IPS-NIHi7 (cell line): ENCODE data around the gene KRTAP1-4.
"Not testable (repeated sequence)": the region's sequence is repeated elsewhere in the genome, so short reads cannot be mapped to it uniquely, and the experiment has no call there.

Experiments
- DNase-seq: peaks from one replicate; pipeline ENCODE4 v3.0.0; 2012; ENCODE audit warnings: mixed read lengths; ENCODE audit errors: extremely low spot score

KRTAP1-4 gene

DNA sequence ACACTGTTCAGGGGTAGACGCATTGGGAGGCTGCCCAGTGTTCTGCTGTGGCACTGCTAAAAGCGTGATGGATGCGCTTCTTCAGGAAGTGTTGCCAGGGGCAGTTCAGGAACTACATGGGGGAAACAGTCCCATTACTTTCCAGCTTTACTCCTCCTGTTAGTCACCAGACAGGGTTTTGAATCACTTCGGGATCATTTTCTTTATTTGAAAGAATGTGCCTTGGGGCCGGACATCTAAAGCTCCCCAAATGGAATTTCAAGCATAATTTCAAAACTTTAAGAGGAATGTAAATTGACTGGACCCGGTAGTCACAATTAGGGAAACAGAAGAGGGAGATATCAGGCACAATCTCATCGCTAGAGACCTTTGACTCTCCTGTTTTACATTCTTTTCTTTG lies 18.4 kb upstream of the KRTAP1-4 start:
- no peak for DNase-seq

DNA sequence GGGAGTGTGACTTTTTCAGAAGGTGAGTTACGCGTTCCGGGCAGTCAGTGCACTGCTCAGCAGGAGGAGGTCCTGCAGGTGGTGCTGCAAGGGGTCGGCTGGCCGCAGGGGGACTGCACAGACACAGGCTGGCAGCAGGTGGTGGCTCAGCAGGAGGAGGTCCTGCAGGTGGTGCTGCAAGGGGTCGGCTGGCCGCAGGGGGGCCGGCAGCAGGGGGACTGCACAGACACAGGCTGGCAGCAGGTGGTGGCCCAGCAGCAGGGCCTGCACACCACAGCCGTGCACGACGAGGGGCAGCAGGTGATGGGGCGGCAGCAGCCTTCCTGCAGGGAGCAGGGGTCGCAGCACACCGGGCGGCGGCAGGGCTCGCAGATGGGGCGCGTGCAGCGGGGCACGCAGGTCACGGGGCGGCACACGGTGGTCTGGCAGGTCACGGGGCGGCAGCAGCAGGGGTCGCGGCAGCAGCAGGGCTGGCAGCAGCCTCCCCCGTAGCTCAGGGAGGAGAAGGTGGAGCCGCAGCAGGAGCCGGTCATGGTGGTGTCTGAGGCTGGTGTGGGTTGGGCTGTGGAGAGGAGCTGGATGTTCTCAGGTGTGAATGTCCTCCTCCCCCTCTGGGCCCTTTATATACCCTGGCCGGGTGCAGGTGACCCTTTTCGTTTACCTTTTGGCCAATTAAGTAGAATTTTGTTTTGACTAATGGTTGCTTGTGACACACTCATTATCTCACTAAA lies 16.9 kb upstream of the KRTAP1-4 start, which contains the start of gene KRTAP2-1:
TSS of gene KRTAP2-1 (minus strand) at position 582 of the 731 bp plus-strand sequence. CDS start at position 533, 49 bp downstream.
- not testable (repeated sequence) for DNase-seq

DNA sequence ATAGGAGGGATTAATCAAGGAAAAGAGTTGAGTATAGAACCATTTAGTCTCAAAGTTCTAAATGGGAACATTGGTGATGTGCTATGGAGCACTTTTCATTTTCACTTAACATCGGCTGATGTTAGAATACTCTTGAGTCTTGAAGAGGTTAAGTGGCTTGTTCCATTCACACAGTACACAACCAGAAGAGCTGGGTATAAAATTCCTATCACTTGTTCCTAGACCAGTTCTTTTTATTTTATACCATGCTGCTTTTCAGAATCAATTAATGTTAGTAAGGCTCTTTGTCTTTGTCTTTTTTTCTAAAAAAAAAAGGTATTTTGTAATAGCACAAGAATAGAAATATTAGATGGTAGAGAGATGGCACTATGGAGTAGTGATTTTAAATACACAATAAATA lies 13.0 kb upstream of the KRTAP1-4 start:
- DNase-seq, result no peak

DNA sequence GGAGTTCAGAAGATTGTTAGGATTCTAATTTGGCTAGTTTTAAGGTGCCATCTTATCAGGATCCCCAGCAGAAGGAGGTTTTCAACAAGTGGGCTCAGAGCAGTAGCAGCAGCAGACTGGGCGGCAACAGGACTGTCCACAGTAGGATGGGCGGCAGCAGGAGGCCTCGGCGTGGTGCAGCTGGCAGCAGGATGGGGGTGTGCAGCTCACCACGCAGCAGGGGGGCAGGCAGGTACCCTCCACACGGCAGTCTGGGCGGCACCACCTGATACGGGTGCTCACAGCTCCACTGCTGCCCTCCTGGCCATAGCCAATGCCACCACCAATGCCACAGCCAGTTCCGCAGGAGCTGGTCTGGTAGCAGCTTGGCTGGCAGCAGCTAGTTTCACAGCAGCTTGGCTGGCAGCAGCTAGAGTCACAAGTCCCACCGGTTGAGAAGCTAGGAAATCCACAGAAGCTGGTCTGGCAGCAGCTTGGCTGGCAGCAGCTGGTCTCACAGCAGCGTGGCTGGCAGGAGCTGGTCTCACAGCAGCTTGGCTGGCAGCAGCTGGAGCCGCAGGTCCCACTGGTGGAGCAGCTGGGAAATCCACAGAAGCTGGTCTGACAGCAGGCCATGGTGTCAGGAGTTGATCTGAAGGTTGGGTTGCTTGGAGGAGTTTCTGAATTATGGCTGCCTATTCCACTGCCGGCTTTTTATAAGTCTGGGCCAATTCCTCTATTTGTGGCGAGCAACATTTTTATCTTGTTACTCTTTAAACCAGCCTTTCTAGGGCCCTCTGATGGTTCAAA lies 11.0 kb upstream of the KRTAP1-4 start, which contains the start of gene KRTAP1-1:
TSS of gene KRTAP1-1 (minus strand) at position 668 of the 789 bp plus-strand sequence. CDS start at position 615, 53 bp downstream.
- DNase-seq, result not testable (repeated sequence)

DNA sequence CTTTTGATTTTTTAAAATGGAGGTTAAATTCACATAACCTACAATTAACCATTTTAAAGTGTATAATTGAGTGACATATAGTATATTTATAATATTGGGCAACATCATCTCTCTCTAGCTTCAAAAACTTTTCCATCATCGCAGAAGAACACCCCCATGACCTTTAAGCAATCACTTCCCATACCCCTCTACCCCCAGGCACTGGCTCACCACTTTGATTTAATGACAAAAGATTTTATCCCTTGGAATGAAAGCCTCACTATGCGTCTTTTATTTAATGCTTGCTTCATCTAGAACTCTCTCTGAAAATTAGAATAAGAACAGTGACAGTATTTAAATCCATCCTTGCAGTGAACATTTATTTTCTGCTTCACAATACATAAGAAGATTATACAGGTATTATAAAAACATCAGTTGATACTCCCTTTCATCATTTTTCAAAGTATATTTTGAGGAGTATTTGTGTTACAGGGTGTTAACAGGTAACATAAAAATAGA lies 7.9 kb upstream of the KRTAP1-4 start:
- DNase-seq, result no peak

DNA sequence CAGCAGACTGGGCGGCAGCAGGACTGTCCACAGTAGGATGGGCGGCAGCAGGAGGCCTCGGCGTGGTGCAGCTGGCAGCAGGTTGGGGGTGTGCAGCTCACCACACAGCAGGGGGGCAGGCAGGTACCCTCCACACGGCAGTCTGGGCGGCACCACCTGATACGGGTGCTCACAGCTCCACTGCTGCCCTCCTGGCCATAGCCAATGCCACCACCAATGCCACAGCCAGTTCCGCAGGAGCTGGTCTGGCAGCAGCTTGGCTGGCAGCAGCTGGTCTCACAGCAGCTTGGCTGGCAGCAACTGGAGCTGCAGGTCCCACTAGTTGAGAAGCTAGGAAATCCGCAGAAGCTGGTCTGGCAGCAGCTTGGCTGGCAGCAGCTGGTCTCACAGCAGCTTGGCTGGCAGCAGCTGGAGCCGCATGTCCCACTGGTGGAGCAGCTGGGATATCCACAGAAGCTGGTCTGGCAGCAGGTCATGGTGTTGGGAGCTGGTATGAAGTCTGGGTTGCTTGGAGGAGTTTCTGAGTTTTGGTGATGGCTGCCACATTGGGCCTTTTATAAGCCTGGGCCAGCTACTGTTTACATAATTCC lies 4.4 kb upstream of the KRTAP1-4 start, which contains the start of gene KRTAP1-3:
TSS of gene KRTAP1-3 (minus strand) at position 529 of the 590 bp plus-strand sequence. CDS start at position 476, 53 bp downstream.
- not testable (repeated sequence) for DNase-seq

DNA sequence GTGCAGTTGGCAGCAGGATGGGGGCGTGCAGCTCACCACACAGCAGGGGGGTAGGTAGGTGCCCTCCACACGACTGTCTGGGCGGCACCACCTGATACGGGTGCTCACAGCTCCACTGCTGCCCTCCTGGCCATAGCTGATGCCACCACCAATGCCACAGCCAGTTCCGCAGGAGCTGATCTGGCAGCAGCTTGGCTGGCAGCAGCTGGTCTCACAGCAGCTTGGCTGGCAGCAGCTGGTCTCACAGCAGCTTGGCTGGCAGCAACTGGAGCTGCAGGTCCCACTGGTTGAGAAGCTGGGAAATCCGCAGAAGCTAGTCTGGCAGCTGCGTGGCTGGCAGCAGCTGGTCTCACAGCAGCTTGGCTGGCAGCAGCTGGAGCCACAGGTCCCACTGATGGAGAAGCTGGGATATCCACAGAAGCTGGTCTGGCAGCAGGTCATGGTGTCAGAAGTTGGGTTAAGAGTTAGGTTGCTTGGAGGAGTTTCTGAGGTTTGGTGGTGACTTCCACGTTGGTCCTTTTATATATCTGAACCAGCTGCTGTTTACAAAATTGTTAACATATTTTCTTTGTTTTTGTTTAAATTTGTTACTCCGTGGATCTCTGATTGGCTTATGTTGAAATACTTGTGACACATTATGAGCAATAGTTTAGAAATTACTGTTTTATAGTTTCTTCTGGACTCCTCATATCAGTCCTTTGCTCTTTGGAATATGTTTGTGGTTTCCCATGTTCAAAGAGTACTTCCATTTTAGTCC lies 3.1 kb downstream of the KRTAP1-4 start, which contains the start of gene KRTAP1-5:
TSS of gene KRTAP1-5 (minus strand) at position 494 of the 757 bp plus-strand sequence. CDS start at position 441, 53 bp downstream.
- DNase-seq, result no peak

DNA sequence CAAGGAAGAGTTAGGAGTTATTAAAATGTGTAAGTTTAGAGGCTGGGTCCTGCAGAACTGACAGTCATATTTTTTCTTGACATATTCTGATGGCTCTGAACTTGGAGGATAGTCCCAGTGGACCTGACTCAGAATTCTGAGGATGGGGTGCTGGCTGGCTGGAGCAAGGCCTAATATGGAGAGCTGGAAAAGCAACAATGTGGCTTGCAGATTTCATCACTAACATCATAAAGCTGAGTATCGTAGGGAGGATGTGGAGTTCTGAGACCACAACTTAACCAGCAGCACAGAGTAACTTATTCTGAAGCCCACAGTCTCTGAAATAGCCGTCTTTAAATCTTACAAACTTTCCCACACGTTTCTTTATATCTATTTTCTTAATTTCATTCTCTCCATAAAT lies 5.3 kb downstream of the KRTAP1-4 start:
- no peak for DNase-seq

DNA sequence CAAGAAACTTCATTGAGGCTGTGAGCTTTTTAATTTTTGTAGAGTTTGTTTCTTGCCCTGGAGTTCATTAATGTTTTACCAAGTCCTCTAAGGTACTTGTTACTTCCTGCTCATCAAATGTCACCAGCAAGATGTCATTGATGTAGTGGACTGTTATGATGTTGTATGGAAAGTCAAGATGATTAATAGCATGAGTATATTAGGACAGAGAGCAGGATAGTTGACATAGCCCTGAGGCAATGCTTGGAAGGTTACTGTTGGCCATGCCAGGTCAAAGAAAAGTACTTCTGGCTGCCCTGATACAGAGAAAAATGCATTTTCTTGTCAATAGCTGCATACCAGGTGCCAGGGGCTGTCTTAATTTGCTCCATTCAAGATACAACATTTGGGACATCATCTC lies 9.7 kb downstream of the KRTAP1-4 start:
- no peak for DNase-seq

DNA sequence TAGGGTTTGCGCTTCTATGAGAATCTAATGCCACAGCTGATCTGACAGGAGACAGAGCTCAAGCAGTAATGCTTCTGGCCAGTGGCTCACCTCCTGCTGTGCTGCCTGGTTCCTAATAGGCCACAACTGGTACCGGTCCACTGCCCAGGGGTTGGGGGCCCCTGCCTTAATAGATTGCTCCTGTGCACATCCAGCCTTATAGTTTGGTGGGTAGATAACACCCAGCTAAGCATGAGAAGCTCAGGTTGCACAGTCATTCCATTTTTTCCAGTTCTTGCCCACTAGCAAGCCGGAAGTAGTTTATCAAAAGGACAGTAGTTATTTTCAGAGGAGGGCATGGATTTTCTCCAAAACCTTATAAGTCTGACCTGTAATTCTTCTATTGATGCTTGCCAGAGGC lies 10.6 kb downstream of the KRTAP1-4 start:
- no peak for DNase-seq

DNA sequence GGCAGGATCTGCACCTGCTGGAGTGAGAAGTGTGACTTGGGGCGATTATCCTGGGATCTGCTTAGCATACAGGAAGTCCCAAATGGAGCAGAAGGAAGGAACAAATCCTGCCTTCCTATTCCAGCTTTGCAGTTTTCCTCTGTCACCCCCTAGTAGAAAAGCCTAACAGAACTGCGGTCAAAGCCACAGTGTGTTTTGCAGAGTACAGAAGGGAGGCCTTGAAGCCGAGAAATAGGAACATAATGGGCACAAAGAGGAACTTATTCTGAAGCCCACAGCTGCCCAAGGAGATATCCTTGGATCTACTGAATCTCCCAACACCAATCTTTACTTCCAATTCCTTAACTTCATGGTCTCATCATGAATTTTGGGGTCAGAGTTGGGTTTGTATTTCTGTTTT lies 11.5 kb downstream of the KRTAP1-4 start:
- DNase-seq, result no peak

DNA sequence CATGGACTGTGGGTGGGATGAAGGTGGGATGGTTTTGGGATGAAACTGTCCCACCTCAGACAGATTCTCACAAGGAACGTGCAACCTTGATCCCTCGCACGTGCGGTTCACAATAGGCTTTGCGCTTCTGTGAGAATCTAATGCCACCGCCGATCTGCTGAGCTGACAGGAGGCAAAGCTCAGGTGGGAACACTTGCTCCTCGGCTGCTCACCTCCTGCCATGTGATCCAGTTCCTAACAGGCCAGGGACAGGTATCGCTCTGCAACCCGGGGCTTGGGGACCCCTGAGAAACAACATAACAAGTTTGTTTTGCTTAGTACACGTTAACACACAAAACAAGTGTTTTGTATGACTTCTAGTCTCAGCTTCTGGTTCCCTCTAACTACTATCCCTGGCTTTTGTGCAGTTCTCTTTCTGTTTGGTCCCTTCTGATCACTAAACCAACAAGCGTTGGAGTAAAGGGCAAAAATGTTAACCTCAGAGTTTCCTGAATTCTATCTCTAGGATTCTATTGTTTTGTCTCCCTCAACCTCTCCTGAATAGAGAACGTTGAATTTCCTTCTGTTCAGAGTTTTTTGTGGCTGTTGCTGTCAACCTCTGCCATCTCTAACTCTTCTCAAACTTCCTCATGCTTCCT lies 13.3 kb downstream of the KRTAP1-4 start:
- DNase-seq, result no peak

DNA sequence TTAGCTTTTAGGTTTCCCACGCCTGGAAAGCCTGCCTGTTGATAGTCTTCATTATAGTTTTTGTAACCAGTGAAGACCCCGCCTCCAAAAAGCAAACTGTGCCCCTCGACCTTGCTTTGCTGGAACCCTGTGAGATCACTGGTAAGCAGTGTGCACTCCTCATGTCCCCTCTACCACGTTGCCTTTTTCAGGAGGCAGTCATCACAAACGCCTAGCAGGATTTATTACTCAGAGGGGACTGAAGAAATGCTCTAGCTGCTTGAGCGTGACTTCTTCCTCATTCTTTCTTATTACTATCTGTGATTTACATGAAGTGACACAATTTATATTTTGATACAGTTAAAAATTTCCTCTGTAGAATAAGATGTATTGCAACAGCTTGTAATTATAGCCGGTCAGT lies 14.5 kb downstream of the KRTAP1-4 start:
- DNase-seq, result no peak

DNA sequence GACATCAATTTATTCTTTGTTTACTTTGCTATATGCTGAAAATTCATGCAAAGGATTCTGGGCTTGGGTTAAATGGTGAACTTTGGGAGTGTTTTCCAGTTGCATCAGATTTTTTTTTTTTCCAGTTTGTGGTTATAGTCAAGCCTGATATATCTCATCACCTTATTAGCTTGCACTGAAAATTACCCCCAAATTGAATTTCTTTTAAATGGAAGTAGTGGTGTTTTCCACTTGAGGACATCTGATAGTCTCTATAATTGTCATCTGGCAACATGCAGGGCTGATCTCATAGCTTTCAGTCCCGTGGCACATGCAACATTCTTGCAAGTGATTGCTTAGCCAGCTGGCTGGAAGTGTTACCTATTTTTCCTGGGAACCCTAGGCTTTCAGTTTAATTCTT lies 16.4 kb downstream of the KRTAP1-4 start:
- no peak for DNase-seq

DNA sequence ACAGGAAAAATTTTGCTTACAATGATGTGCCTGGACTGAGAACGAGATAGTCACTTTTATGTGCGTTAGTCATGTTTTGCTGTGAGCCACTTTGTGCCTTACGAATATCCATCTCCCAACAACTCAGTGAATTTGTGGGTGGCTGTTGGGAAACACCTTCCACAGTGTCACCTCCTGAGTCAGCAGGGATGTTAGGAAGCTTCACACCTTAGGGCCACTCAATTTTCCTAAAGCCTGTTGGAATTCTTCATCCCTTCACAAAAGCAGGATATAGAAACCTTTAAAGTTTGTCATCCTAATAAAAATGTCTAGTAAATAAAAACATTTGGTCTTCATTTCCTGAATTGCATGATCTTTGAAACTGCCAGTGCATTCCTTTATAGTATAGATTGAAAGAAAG lies 16.8 kb downstream of the KRTAP1-4 start:
- DNase-seq, result no peak

DNA sequence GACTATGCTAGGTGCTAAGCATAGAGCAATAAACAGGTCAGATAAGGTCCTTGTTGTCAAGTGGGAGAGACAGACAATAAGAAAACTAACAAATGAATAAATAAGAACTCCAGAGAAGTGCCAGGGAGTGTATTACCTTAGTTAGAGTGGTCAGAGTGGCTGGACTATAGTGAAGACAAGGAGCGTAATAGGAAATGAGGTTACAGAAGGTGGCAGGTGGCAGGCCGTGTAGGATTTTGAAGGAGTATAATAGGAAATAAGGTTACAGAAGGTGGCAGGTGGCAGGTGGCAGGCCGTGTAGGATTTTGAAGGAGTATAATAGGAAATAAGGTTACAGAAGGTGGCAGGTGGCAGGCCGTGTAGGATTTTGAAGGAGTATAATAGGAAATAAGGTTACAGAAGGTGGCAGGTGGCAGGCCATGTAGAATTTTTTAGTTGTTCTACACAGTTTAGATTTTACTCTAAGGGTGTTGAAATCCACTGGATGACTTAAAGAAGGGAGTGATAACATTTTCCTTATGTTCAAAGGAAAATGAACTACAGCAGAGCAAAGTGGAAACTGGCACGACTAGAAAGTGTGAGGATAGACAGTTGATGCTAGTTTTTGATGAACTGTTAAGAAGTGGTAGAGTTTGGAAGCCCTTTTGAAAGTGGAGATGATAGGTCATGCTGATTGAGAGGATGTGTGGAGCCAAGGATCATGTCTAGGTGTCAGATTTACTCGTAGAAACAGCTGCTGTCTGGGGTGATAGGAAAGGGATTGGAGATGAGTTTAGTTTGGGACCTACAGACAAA lies 17.5 kb downstream of the KRTAP1-4 start:
- DNase-seq, result no peak

DNA sequence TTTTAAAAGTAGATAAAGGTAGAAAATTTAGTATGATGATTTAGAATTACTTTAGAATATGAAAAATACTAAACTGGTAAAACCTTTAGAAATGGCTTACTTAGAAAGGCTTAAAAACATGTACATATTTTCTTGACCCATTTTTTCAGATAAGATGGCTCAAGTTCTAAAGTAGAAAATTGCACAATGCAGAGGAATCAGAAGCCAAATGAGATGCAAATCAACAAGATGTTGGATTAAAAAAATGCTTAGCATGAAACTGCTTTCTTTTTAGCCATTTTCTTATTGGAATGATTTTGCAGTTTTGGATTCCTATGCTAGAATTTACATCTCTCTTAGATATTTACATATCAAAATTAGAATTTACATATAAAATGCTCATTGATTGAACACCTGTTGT lies 19.6 kb downstream of the KRTAP1-4 start:
- no peak for DNase-seq

DNA sequence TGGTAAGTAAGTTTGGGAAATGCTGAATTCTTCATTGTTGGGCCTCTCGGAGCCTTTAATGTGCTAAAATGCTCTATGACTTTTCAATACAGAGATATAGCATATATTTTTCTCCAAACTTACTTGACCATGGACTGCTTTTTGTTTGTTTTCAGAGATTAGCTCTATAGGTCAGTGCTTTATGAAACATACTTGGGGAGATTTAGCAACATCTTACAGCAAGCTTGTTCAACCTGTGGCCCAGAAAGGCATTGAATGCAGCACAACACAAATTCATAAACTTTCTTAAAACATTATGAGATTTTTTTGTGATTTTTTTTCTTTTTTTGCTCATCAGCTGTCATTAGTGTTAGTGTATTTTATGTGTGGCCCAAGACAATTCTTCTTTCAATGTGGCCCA lies 20.1 kb downstream of the KRTAP1-4 start:
- no peak for DNase-seq

DNA sequence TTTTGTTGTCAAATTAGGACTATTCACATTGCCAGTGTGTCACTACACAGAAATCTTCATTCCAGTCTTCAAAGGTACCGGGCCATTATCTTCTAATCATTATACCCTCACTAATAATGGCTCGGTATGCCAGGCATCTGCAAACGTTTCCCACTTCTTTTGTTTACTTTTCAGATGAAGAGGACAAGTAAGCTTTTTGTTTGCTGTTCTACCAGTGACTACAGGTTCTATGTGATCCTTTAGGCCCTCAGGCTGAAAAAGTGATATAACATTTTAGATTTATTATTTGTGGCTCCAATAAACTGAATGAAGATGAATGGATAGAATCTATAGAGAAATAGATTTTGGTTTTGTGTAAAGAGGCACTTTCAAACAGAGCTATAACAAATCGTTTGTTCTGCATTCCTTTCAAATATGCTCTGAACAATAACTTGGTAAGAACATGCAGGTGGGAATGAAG lies 20.7 kb downstream of the KRTAP1-4 start:
- DNase-seq, result no peak

DNA sequence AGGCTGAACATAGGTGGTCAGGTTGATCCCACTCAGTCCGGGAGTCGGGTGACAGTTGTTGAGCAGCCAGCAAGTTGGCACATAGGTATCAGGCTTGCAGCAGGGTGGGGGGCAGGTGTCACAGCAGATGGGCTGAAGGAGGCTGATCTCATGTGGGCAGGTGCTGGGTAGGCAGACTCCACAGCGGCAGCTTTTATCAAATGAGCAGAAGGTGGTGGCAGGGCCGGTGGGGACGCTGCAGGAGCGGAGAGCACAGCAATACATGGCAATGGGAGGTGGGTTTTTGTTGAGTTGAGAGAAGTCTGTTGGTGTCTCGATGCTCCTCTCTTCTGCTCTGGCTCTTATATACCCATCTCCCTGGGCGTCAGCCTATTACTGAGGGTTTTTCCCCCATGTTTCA lies 21.2 kb downstream of the KRTAP1-4 start, which contains the start of gene KRTAP3-1:
TSS of gene KRTAP3-1 (minus strand) at position 318 of the 400 bp plus-strand sequence. CDS start at position 264, 54 bp downstream.
- DNase-seq, result peak; percentile 15
